OCI-LY7 (cell line): ENCODE results near the gene MAPK12.

ENCODE experiments used
- EZH2phosphoT487 ChIP-seq: fragments of 200-600 bp; sonication (generic); IDR thresholded peaks from 2 replicates; pipeline ENCODE4 v1.6.1; 2018; ENCODE audit warnings: low read depth, borderline replicate concordance, mild to moderate bottlenecking, mixed run types, antibody characterized with exemption, low read length, moderate library complexity, mixed read lengths
- TF ChIP-seq, protein P1 (sequence below): fragments of 200-600 bp; sonication (generic); conservative IDR thresholded peaks from 2 replicates; pipeline ENCODE4 v1.5.1; 2014; ENCODE audit warnings: mild to moderate bottlenecking, antibody characterized with exemption, low read length, moderate library complexity, mixed read lengths

DNA sequence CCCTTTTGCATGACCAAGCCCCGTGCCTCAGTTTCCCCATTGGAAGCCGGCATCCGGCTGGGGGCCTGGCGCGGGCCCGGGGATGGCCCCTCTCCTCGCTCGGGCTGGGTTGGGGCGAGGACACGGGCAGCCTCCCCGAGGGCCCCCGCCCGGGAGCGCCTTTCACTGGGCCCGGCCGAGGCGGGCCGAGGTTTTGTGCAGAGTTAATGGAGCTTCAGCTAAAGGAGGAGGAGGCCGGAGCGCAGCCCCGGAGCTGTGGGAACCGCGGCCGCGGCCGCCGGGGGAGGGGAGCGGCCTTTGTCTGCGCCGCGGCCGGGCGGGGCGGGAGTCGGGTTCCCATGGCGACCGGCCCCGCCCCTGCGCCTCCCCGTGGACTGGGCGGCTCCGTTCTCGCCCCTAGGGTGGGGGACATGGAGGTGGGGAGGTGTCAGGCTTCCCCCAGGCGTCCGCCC is 10.1 kb upstream of the MAPK12 start:
- TF ChIP-seq, protein P1, sequence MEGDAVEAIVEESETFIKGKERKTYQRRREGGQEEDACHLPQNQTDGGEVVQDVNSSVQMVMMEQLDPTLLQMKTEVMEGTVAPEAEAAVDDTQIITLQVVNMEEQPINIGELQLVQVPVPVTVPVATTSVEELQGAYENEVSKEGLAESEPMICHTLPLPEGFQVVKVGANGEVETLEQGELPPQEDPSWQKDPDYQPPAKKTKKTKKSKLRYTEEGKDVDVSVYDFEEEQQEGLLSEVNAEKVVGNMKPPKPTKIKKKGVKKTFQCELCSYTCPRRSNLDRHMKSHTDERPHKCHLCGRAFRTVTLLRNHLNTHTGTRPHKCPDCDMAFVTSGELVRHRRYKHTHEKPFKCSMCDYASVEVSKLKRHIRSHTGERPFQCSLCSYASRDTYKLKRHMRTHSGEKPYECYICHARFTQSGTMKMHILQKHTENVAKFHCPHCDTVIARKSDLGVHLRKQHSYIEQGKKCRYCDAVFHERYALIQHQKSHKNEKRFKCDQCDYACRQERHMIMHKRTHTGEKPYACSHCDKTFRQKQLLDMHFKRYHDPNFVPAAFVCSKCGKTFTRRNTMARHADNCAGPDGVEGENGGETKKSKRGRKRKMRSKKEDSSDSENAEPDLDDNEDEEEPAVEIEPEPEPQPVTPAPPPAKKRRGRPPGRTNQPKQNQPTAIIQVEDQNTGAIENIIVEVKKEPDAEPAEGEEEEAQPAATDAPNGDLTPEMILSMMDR: peak; percentile 38; the same call in 1 of the 2 replicates
- TF ChIP-seq EZH2phosphoT487: no peak
